ENCODE measurements around the gene CSF2RB. TPM values are rescaled to one million over a fixed set of nuclear protein-coding genes. Genes with fewer than 3 reads are reported as not detected.

The CSF2RB gene
- polyA plus RNA-seq, 1 donor (not counting 4 experiments of a cell fraction or from before 2014, with no cell fraction given), result 0.08 TPM

- Histone ChIP-seq H4K20me1 (ENCODE audit: control insufficient read depth, extremely low read depth, insufficient read depth, low read length) (no peaks in the 10 kb centered on the region), H3K4me3 (ENCODE audit: control insufficient read depth in 2 of 3, extremely low read depth in 1 of 3, insufficient read depth in 2 of 3, low read depth in 1 of 3, low read length in 3 of 3) (no peak overlapping the region), H3K79me2 (ENCODE audit: control insufficient read depth, insufficient read depth, low read length) (no peaks in the 10 kb centered on the region), H3K9ac (ENCODE audit: control insufficient read depth, extremely low read depth, insufficient read depth, low read length) (no peak overlapping the region), H3K9me1 (ENCODE audit: control insufficient read depth, extremely low read depth, insufficient read depth, low read length) (no peaks in the 10 kb centered on the region), H2AFZ (ENCODE audit: control insufficient read depth, low read length) (no peak overlapping the region), H3K36me3 (ENCODE audit: control insufficient read depth in 2 of 2, extremely low read depth in 1 of 2, insufficient read depth in 2 of 2, low read length in 2 of 2) (no peaks in the 10 kb centered on the region), H3K4me2 (ENCODE audit: control insufficient read depth, extremely low read depth, insufficient read depth, low read depth, low read length) (no peak overlapping the region), H3K27me3 (ENCODE audit: control insufficient read depth, extremely low read depth, insufficient read depth, low read length) (peaks cover 3% of the 10 kb centered on the region), H3K9me3 (ENCODE audit: control insufficient read depth, low read depth, low read length) (no peaks in the 10 kb centered on the region), H3K4me1 (ENCODE audit: control insufficient read depth, extremely low read depth, insufficient read depth, low read length) (no peaks in the 10 kb centered on the region), H3K27ac (ENCODE audit: control insufficient read depth, insufficient read depth, low read length) (no peak overlapping the region)
- DNase-seq (ENCODE audit: low read depth, low spot score), result no peak
- FAIRE-seq, result no peak
- TF ChIP-seq EZH2 (IDR thresholded peaks at IDR 0.05; ENCODE audit: low read length) (no peak), CTCF (optimal IDR thresholded peaks at IDR 0.05 in 1 of 3, IDR thresholded peaks at IDR 0.05 in 1 of 3, conservative IDR thresholded peaks at IDR 0.05 in 1 of 3; ENCODE audit: extremely low read depth in 1 of 3, insufficient read depth in 2 of 3, low read length in 3 of 3) (no peak)
- dilution Hi-C loops (cut with MboI; ENCODE audit: extremely low pct_ligation_motif_present, low sequenced_read_pairs), result no loop called here
Measured at GRCh38 chr22:36910461-36910860, 3.0 kb upstream of the CSF2RB start.

- H2AFZ ChIP-seq (ENCODE audit: control insufficient read depth, low read length), result no peak overlapping the region
- H3K4me1 ChIP-seq (ENCODE audit: control insufficient read depth, extremely low read depth, insufficient read depth, low read length), result no peaks in the 10 kb centered on the region
- no peak overlapping the region for H3K27ac ChIP-seq (ENCODE audit: control insufficient read depth, insufficient read depth, low read length)
- no peak for TF ChIP-seq EZH2 (IDR thresholded peaks at IDR 0.05; ENCODE audit: low read length)
- TF ChIP-seq CTCF (optimal IDR thresholded peaks at IDR 0.05 in 1 of 3, IDR thresholded peaks at IDR 0.05 in 1 of 3, conservative IDR thresholded peaks at IDR 0.05 in 1 of 3; ENCODE audit: extremely low read depth in 1 of 3, insufficient read depth in 2 of 3, low read length in 3 of 3), result no peak
- no peaks in the 10 kb centered on the region for H3K79me2 ChIP-seq (ENCODE audit: control insufficient read depth, insufficient read depth, low read length)
- H3K4me3 ChIP-seq (ENCODE audit: control insufficient read depth in 2 of 3, extremely low read depth in 1 of 3, insufficient read depth in 2 of 3, low read depth in 1 of 3, low read length in 3 of 3), result no peak overlapping the region
- no peaks in the 10 kb centered on the region for H3K36me3 ChIP-seq (ENCODE audit: control insufficient read depth in 2 of 2, extremely low read depth in 1 of 2, insufficient read depth in 2 of 2, low read length in 2 of 2)
- no peaks in the 10 kb centered on the region for H3K9me3 ChIP-seq (ENCODE audit: control insufficient read depth, low read depth, low read length)
- no peaks in the 10 kb centered on the region for H3K9me1 ChIP-seq (ENCODE audit: control insufficient read depth, extremely low read depth, insufficient read depth, low read length)
- peaks cover 3% of the 10 kb centered on the region for H3K27me3 ChIP-seq (ENCODE audit: control insufficient read depth, extremely low read depth, insufficient read depth, low read length)
- H4K20me1 ChIP-seq (ENCODE audit: control insufficient read depth, extremely low read depth, insufficient read depth, low read length), result no peaks in the 10 kb centered on the region
- FAIRE-seq, result no peak
- H3K9ac ChIP-seq (ENCODE audit: control insufficient read depth, extremely low read depth, insufficient read depth, low read length), result no peak overlapping the region
- no peak overlapping the region for H3K4me2 ChIP-seq (ENCODE audit: control insufficient read depth, extremely low read depth, insufficient read depth, low read depth, low read length)
- dilution Hi-C loops (cut with MboI; ENCODE audit: extremely low pct_ligation_motif_present, low sequenced_read_pairs), result no loop called here
- DNase-seq (ENCODE audit: low read depth, low spot score), result no peak
Measured at GRCh38 chr22:36911887-36912661, 1.4 kb upstream of the CSF2RB start.
